GM21723 (cell line): Measurements from ENCODE around the gene ZKSCAN5.

Experiments
- ATAC-seq: cut with Tn5 transposase; IDR thresholded peaks from one replicate; pipeline ENCODE4 v1.9.1; 2021; ENCODE audit warnings: mild to moderate bottlenecking, moderate library complexity; ENCODE audit not compliant: unreplicated experiment

Gene ZKSCAN5

DNA sequence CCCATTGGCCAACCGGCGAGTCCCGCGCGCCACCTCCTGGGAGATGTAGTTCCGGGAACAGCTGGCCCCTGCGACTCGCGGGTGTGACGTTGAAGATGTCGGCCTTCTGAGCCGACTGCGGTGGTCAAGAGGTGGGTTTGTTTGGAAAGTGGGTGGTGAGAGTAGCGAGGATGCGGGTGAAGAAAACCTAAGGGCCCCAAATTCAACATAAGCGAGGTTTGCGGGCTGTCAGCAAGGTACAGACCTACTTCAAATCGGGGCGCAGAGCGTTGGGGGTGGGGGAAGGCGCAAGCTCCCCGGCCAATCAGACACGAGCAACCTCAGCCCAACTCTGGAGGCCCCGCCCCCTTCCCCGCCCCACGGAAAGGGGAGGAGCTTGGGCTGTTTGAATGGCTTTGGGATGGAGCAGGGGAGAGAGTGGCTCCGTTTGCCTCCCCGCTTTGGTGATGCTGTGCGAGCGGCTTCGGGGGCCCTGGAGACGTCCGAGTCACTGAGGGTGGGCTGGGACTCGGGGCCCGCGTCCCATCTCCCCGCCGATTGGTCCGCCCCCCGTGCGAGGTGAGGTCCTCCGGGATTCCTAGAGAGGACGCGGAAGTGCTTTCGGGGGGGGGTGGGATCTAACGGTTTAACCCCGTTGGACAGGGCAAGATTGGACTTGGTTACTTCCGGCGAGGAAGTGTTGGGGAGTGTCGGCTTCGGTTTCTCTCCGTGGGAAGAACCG is at the start of gene ZKSCAN5:
TSS of gene ZKSCAN5 (plus strand) at position 60 of the 721 bp plus-strand sequence. CDS start 1,383 bp downstream, outside the sequence.
- ATAC-seq: peak; percentile 76

DNA sequence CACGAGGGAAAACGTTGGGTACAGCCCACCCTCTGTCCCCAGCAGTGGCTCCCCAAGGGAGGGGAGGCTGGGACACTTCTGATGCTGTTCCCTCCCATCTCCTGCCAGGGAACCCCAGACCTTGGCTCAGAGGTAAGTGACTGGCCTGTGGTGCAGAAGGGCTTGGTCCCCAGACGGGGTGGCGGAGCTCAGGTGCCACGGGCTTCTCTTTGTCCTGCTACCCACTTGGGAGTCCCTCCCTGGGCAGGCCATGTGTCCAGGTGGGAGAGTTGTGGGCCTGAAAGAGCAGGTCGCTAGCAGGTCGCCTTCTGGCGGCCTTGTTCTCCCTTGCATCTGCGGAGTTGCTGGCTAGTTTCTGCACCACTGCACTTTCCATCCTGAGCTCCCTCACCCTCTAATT is 48.6 kb upstream of the ZKSCAN5 start:
- no peak for ATAC-seq

DNA sequence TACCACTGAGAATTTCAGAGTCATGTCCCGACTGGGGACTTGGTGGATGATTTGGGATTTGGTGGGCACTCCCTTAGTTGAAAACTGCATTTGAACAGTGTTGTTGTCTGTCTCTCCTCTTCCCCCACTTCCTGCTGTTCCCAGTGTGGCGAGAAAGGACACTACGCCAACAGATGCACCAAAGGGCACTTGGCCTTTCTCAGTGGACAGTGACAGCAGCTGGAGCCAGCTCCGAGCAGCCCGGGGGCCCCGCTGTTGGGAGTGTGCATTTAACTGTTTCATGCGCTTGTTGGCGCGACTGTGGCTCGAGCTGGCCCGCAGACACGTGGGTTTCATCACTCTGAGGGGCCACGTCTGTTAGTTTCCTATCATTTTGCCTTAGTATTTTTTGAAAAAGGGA is 48.2 kb upstream of the ZKSCAN5 start:
- ATAC-seq: no peak

DNA sequence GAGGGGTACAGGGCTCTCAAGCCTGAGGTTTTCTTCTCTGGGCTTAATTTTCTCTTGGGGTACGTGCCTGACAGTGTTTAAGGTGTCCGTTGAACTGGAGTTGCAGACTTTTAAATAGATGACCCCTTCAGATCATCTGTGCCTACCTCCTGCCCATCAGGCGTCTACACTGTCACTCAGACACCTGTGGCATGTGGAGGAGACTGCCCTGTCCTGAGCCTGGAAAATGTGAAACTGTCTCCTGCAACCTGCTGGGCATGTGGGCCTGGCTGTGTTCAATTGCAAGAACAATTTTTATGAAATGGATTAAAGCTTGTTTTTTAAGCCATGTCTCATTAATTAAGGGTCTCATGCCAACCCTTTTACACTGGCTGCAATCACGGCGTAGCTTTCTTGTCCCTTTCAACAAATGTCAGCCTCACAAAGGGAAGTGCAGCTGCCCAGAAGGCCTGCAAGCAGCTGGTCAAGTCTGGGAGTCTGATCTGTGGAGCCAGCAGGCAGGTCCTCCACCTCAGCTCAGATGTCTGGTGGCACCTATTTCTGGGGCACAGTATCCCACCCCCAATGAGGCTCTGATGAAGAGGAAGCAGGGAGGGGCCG is 47.3 kb upstream of the ZKSCAN5 start:
- ATAC-seq: no peak

DNA sequence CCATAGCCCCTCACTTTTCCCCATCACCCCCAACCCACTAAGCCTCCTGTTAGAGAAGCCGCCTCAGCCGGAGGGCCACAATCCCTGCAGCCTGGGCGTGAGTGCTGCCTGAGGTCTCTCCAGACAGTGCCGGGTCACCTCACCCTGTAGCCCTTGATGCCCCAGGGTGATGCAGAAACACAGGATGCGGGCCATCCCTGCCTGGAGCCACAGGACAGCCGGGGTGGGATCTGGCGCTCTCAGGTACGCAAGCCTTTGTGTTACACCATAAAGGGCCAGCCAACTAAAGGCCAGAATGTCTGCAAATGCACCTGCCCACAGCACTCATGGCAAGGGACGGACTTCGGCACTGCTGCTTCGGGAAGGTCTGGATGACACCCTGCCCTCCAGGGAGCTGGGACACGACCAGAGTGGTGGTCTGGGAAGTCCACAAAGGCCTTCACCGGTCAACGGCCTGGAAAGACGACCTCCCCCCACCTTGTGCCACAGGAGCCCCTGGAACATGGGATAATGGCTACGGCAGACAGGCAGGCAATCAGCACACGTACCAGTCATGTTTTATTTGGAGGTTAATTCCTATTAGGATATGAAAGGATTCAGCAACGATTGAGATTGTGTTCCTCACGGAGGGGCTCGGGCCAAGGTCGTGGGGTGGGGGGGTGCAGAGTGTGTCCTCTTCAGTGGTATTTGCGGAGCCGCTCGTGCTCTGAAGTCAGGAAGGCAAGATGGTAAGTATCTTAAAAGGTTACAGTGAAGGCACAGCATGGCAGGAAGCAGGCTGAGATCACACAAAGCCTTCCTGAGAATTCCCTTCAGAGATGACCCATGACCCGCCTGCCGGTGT is 46.6 kb upstream of the ZKSCAN5 start:
- no peak for ATAC-seq

DNA sequence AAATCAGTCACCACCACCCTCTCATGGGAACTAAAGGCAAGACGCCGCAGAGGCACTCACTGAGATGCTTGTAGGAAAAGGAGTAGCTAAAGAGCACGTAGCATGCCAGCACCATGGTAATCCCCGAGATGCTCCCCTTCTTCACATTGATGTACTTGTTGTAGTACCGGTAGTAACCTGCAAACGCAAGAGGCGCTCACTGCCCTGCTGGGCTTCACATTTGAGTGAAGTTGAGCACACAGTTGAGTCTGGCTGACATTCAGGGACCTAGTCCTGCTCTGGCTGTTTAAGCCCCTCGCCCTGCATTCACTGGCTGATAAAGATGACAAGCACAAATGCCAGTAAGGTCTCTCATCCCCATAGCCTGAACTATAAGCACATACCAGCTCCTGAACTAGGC is 45.4 kb upstream of the ZKSCAN5 start:
- no peak for ATAC-seq

DNA sequence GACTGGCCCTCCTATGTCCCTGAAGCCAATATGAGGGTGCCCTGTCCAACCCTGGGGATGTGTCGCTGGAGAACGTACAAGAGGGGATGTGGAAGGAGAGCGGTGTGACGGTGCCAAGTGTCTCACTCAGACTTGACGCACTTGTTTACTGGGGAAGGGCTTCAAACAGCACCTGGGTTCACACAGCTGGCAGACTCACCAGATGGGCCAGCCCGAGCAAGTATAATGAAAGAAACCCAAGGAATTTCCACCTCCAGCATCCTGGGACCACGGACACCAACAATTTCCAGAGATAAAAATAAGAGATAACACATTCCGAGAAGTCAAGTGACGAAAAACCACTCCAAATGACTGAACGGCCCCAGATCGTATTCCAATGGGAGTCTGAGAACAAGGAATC is 43.8 kb upstream of the ZKSCAN5 start:
- ATAC-seq: no peak

DNA sequence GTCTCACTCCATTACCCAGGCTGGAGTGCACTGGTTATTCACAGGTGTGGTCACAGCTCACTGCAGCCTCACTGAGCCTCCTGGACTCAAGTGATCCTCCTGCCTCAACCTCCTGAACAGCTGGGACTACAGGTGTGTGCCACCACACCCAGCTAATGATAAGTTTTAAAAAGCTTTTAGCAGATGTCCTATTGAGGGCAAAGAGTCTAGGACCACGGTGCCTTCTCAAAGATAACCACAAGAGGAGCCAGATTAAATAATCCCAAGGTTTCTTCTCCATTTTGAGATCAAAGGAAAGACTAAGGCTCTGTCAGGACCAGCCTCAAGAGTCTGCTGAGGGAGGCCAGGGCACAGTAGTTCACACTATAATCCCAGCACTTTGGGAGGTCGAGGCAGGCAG is 43.2 kb upstream of the ZKSCAN5 start:
- ATAC-seq: no peak

DNA sequence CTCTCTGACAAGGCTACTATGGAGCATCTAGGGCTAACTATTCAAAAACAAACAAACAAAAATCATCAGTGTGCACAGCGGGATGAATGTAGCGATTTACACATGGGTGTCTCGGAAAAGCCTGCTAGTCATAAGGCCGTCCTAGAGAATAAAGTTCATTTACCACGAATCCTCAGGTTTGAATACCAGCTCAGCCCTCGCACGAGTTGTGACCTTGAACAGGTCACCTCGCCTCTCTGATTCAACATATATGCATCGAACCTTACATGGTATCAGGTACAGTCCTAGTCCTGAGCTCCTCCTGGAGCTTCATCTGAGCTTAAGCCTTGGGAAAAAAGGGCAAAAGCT is 39.1 kb upstream of the ZKSCAN5 start:
- ATAC-seq: peak; percentile 7

DNA sequence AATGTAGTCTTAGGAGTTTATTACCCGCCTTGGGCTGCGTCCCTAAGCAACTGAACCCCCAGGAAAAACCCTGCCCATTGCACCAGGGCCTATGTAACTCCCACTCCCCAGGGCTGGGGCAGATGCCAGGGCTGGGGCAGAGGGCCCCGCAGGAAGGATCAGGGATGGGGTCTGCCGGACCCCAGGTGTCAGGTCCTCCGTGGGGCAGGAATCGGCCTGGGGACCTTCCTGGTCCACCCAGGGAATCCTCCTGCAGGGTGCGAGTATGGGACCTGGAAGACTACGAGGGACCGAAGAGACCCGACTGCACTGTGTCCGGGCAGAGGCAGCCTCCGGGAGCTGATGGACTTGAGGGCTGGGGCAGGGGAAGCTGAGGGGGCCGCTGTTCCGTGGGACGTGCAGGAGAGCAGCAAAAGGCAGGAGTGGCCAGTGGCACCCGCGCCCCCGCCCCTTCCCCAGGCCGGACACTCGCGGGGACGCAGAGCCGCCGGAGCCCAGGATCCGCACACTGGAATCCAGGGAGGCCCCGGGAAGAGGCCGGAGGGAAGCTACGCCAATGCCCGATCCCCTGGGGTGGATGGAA is 36.0 kb upstream of the ZKSCAN5 start:
- ATAC-seq: no peak

DNA sequence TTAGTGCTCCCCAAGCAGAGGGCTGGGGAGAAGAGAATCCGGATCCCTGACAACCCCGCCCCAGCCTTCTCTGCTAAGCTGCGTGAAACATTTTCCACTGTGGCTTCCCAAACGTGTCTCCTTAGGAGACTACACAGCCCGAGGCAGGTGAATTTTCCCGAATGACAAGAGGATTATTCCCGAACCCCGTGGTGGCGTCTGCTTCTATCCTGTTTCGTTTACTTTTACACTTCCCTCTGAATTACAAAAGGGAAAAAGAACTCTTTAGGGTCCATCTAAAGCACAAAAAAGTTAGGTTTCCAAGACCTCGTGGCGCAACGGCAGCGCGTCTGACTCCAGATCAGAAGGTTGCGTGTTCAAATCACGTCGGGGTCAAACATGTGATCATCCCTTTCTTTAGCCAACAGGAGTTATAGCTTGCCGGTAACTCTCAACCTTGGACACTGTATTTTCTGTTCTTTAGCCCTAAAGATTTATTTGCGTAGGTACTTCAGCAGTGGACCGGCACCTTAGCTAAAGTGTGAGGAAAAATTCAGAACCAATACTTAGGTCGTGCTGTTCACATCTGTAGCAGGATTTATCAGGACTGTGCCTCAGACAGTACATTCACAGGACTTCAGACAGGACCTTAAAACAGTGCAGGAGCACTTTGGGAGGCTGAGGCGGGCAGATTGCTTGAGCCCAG is 34.9 kb upstream of the ZKSCAN5 start:
- no peak for ATAC-seq

DNA sequence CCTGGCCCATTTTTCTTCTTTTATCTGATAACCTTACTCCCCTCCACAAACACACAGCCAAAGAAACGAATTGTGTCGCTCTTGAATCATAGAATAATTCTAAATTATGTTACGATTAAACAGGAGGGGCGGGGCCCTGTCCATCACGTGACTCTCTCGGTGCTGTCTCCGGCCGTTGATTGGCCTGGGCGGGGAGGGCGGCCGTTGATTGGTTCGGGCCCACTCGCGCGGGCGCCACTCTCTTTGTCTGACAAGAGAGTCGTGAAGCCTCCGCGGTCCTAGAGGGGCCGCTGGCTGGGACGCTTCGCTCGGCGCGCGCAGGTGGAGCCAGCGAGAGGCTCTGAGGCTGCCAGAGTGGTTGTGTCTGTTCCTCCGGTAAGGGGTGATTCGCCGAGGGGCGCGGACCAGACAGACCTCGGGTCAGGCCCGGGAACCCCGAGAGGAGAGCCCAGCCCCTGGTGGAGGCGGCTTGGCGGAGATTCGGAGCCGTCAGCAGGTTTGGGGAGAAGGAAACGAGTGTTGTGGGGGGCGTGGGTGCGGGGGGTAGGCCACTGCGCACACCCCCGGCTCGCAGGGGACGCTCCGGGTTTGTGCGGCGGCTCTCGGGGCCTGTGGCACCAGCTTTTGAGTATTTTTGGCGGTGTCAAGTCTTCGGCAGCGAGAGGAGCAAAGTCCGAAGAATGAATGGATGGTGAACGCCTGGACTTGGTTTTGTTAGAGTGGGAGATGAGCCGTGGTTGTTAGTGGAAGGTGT is 31.7 kb upstream of the ZKSCAN5 start, which contains the start of gene ZNF789:
TSS of gene ZNF789 (plus strand) at position 330 of the 754 bp plus-strand sequence. CDS start 3,567 bp downstream, outside the sequence.
- peak; percentile 93 for ATAC-seq

DNA sequence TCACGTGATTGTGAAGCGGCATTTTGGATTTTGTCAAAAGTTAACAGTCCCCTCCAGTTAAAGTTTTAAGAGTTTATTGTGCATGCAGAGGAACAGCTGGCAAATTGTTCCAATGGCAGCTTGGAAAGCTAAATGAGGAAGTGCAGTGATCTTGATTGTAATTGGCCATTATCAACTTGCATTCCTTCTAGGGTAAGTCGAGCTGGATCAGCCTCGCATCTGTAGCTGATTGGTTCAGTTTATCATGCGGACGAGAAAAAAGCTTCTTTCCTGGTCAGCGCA is 31.2 kb upstream of the ZKSCAN5 start:
- ATAC-seq: peak; percentile 18

DNA sequence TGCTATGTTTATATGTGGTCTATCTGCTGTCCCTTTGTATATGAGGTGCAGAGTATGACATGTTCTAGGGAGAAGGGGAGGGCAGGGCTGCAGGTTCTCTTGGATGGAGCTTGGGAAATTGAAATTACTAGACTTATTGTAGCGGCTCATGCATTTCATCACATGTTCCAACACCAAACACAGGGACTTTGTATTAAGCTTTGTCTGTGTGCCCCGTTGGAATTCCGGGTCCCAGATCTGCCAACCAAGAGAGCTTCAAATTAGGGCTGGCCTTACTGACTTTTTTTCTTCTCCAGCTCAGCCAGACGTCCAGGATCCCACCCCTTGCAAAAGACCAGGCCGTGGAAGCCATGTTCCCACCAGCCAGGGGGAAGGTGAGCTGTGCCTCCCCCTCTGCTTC is 28.4 kb upstream of the ZKSCAN5 start:
- ATAC-seq: no peak

DNA sequence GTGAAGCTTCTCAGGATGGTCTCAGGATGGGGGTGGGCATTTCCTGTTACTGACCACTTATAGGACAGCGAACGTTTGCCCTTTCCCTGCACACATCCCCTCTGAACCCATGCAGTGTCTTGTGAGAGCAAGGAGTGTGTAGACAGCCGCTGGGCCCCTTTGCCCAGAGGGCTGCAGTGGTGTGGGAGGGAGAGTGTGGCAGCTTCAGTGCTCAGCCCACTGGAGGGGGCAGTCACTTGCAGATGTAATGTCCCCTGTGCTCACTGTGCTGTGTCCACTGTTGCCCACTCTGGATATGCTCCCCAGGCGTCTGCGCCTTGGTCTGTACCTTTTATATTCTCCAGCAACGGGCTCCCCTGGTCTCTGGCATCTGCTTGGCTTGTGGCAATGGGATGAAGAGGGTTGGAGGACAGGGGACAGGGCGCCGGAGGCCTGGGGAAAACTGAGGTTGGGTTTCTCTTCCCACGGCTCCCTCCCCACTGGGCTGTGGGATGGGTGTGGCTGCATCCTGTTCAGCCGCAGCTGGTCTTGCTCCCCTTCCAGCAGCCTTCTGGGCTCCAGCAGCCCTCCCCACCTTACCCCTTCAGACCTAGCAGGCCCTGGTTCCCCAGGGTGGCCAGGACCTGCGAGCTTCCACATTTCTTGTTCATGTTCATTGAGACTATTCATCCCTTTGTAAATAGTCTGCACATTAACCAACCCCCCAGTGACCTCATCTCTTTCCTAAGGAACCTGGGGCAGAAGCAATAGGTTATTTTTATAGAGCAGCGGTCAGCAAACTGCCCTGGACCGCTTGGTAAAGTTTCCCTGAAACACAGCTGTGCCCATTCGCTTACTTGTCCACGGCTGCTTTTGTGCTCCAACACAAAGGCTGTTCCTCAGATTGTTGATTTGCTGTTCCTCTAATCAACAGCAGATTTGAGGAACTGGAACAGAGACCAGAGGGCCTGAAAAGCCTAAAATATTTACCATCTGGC is 25.7 kb upstream of the ZKSCAN5 start:
- ATAC-seq: no peak

DNA sequence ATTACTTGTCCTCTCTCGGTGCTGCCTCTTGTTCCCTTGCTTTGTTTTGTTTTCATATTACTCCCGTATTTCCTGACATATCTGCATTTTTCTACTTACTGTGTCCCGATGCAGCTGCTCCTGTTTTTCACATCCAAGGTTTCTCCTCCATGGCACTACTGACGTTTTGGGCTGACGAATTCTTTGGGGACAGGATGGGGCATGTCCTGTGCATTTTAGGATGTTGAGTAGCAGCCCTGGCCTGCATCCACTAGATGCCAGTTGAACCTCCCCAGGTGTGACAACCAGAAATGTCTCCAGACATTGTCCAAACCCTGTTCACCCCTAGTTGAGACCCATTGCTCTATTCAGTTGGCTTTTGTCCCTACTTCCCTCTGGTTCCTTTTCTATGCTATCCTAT is 19.4 kb upstream of the ZKSCAN5 start:
- no peak for ATAC-seq

DNA sequence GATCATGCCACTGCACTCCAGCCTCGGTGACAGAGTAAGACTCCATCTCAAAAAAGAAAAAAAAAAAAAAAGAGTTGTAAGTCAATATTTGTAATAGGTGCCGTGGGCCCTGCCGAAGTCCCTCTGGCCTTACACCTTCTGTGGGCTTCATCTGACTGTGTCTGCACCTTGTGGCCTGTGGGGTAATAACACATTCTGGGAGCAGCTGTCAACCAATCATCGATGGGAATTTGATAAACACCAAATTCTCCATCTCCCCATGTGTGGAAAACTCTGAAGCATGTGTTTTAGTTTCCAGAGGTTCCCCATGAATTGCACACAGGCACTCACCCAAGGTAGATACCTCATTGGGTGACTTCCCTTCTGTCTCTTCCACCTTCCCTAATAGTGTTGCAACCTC is 15.2 kb upstream of the ZKSCAN5 start:
- ATAC-seq: no peak

DNA sequence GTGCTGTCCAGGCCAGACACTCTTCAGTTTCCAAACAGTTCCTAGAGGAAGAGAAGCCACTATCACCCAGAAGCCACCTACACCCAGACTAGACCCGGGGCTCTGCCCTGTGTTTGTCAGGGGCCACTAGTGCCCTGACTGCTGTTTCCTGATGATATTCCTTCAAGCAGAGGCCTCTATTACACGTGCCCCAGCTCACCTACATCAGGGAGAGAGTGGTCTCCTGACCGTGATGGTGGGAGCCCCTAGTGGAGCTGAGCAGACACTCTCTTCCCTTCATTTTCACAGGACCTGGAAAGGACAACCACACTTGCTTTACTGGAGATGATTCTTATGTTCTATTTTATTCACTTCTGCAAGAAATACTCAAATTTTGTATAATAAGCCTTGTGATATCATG is 13.6 kb upstream of the ZKSCAN5 start:
- no peak for ATAC-seq

DNA sequence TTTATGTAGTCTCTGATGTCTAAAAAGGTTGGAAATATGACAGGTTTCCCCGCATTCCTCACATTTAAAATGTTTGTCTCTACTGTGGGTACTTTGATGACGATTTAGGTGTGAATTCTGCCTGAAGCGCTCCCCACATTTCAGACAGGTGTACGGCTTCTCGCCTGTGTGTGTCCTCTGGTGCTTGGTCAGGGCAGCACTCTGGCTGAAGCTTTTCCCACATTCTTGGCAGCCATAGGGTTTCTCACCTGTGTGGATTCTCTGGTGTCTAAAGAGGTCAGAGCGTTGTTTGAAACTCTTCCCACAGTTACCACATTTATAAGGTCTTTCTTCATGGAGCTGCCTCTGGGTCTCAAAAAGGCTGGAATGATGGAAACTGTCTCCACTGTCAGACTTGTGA is 10.6 kb upstream of the ZKSCAN5 start:
- no peak for ATAC-seq
